Upper lobe of left lung (tissue), 6 donors: ENCODE measurements around the gene MAMLD1. TPM values are rescaled to one million over a fixed set of nuclear protein-coding genes. Genes with fewer than 3 reads are reported as not detected.
A peak's percentile ranks its signal among the peaks of the same experiment; 100 is the strongest.

Experiments used
- ATAC-seq, 2 donors: fragments of 200-7000 bp; cut with Tn5 transposase; one replicate each; pipeline ENCODE4 v1.9.1; 2022; ENCODE audit warnings: mild to moderate bottlenecking in 2 of 2, moderate library complexity in 2 of 2; ENCODE audit not compliant: low FRiP score in 2 of 2
- DNase-seq, 2 donors: peaks; one replicate each; pipeline ENCODE4 v3.0.0-alpha.2; 2019 to 2020
- H3K27ac ChIP-seq, 4 donors: fragments of 200-600 bp; sonication (generic); one replicate each; pipeline ENCODE4 v1.5.1; 2016 to 2019
- H3K27me3 ChIP-seq, 4 donors: fragments of 200-600 bp; sonication (generic); one replicate each; pipeline ENCODE4 v1.5.1; 2017 to 2019
- H3K36me3 ChIP-seq, 4 donors: fragments of 200-600 bp; sonication (generic); one replicate each; pipeline ENCODE4 v1.5.1; 2016 to 2019
- H3K4me1 ChIP-seq, 4 donors: fragments of 200-600 bp; sonication (generic); one replicate each; pipeline ENCODE4 v1.5.1; 2018 to 2019
- H3K4me3 ChIP-seq, 4 donors: fragments of 200-600 bp; sonication (generic); one replicate each; pipeline ENCODE4 v1.5.1; 2017 to 2019; ENCODE audit warnings: mild to moderate bottlenecking in 2 of 4, moderate library complexity in 1 of 4
- H3K9me3 ChIP-seq, 4 donors: fragments of 200-600 bp; sonication (generic); one replicate each; pipeline ENCODE4 v1.5.1; 2018 to 2019
- CTCF ChIP-seq, 6 experiments: fragments of 450-650 bp in 4 of 6; fragments of 200-600 bp in 2 of 6; sonication (generic) in 2 of 6; IDR thresholded peaks; one replicate each; pipeline ENCODE4 v1.5.1; 2016 to 2019; ENCODE audit warnings: antibody characterized with exemption in 6 of 6
- EP300 ChIP-seq, 4 donors: sonication (generic); formaldehyde crosslinking; IDR thresholded peaks; one replicate each; pipeline ENCODE4 v1.5.1; 2017; ENCODE audit warnings: antibody characterized with exemption in 4 of 4, control low read depth in 2 of 4
- POLR2A ChIP-seq, 4 donors: fragments of 450-650 bp; IDR thresholded peaks; one replicate each; pipeline ENCODE4 v1.5.1; 2016 to 2017; ENCODE audit warnings: antibody characterized with exemption in 4 of 4, mild to moderate bottlenecking in 2 of 4
- POLR2AphosphoS5 ChIP-seq, 2 donors: sonication (generic); formaldehyde crosslinking; IDR thresholded peaks; one replicate each; pipeline ENCODE4 v1.5.1; 2017; ENCODE audit warnings: antibody characterized with exemption in 2 of 2
- WGBS, 2 donors: methylation state at CpG; one replicate each; pipeline ENCODE4 v1.1.5; 2017 to 2018; 5-methylcytosine and 5-hydroxymethylcytosine counted together
- total RNA-seq, 6 donors: library from RNA; depleted of rRNA in 4 of 6; stranded (reverse); fragments of >200 nt in 4 of 6; gene quantifications; one replicate each; pipeline versions ENCODE4 v1.1.0 to v1.2.1, GENCODE V29; 2016 to 2021
- donor health status: DM: no; HTN: no; CAD: no; lungs with moderate emphysema.
- donor health status: DM: no; HTN: yes; CAD: no; lungs with severe emphysema.

Gene MAMLD1
- total RNA-seq, 6 donors from 2014 or later: 1.1 to 7.8 (median 3.7) TPM

- DNase-seq: peak in 1 of 2 donors; percentile 56
- Histone ChIP-seq H3K27me3 (no peaks in the 10 kb centered on the region), H3K4me1 (peaks cover 8 to 19% (median 13%) of the 10 kb centered on the region in 4 donors), H3K27ac (peak overlapping the region in 3 of 4 donors; percentile 51 to 81 (median 67)), H3K9me3 (no peaks in the 10 kb centered on the region), H3K4me3 (no peak overlapping the region), H3K36me3 (no peaks in the 10 kb centered on the region)
- peak in 2 of 6 experiments; percentile 10 to 24 for TF ChIP-seq CTCF (IDR thresholded peaks at IDR 0.05)
- TF ChIP-seq POLR2A (IDR thresholded peaks at IDR 0.05): no peak
- no peak for ATAC-seq
- 68% methylated on average over 5 of the region's 5 CpGs; no CpG with 5 or more reads in 1 of the 2 donors for WGBS, 2 donors
Measured at GRCh38 chrX:150503898-150504219, 140.7 kb downstream of the MAMLD1 start.

GRCh38 chrX:150504397-150505182, 141.5 kb downstream of the MAMLD1 start:
- Histone ChIP-seq H3K4me1 (peaks cover 9 to 22% (median 17%) of the 10 kb centered on the region in 4 donors), H3K27me3 (no peaks in the 10 kb centered on the region), H3K9me3 (no peaks in the 10 kb centered on the region), H3K4me3 (no peak overlapping the region), H3K36me3 (no peaks in the 10 kb centered on the region), H3K27ac (peak overlapping the region in 3 of 4 donors; percentile 67 to 81 (median 81))
- ATAC-seq (no peak), DNase-seq (no peak)
- 52 to 72% methylated on average over 7 to 9 of the region's 9 CpGs for WGBS, 2 donors
- TF ChIP-seq POLR2A (IDR thresholded peaks at IDR 0.05) (no peak), CTCF (IDR thresholded peaks at IDR 0.05) (no peak), EP300 (IDR thresholded peaks at IDR 0.05) (no peak), POLR2AphosphoS5 (IDR thresholded peaks at IDR 0.05) (no peak)

- Histone ChIP-seq H3K27me3 (no peaks in the 10 kb centered on the region), H3K27ac (peak overlapping the region; percentile 46 to 81 (median 78)), H3K36me3 (no peaks in the 10 kb centered on the region), H3K4me1 (peaks cover 9 to 22% (median 17%) of the 10 kb centered on the region in 4 donors), H3K9me3 (no peaks in the 10 kb centered on the region), H3K4me3 (no peak overlapping the region)
- WGBS, 2 donors: 49 to 59% methylated on average over 2 of the region's 2 CpGs
- TF ChIP-seq POLR2A (IDR thresholded peaks at IDR 0.05): no peak
- TF ChIP-seq EP300 (IDR thresholded peaks at IDR 0.05): no peak
- TF ChIP-seq POLR2AphosphoS5 (IDR thresholded peaks at IDR 0.05): no peak
- TF ChIP-seq CTCF (IDR thresholded peaks at IDR 0.05): no peak
- DNase-seq: no peak
- ATAC-seq: no peak
Measured at GRCh38 chrX:150506020-150506419, 142.9 kb downstream of the MAMLD1 start.

GRCh38 chrX:150506486-150506885, 143.4 kb downstream of the MAMLD1 start:
- no peak for DNase-seq
- WGBS, 2 donors: 40 to 65% methylated on average over 5 to 6 of the region's 6 CpGs
- H3K27me3 ChIP-seq: no peaks in the 10 kb centered on the region
- no peaks in the 10 kb centered on the region for H3K9me3 ChIP-seq
- no peaks in the 10 kb centered on the region for H3K36me3 ChIP-seq
- TF ChIP-seq EP300 (IDR thresholded peaks at IDR 0.05) (no peak), CTCF (IDR thresholded peaks at IDR 0.05) (no peak), POLR2AphosphoS5 (IDR thresholded peaks at IDR 0.05) (no peak), POLR2A (IDR thresholded peaks at IDR 0.05) (no peak)
- H3K4me1 ChIP-seq: peaks cover 9 to 22% (median 17%) of the 10 kb centered on the region in 4 donors
- no peak for ATAC-seq
- H3K27ac ChIP-seq: peak overlapping the region; percentile 46 to 81 (median 78)
- H3K4me3 ChIP-seq: no peak overlapping the region
